Activated CD8-positive, alpha-beta memory T cell treated with anti-CD3 and anti-CD28 coated beads for 1 hour (primary cell): Measurements from ENCODE around the gene GMDS.
"Not testable (repeated sequence)": the region's sequence is repeated elsewhere in the genome, so short reads cannot be mapped to it uniquely, and the experiment has no call there.

Source experiments
- DNase-seq, 2 donors: peaks; one replicate each; pipeline ENCODE4 v3.0.0-alpha.2; 2020; ENCODE audit warnings: low read depth in 1 of 2; ENCODE audit errors: extremely low read depth in 1 of 2

Gene GMDS

DNA sequence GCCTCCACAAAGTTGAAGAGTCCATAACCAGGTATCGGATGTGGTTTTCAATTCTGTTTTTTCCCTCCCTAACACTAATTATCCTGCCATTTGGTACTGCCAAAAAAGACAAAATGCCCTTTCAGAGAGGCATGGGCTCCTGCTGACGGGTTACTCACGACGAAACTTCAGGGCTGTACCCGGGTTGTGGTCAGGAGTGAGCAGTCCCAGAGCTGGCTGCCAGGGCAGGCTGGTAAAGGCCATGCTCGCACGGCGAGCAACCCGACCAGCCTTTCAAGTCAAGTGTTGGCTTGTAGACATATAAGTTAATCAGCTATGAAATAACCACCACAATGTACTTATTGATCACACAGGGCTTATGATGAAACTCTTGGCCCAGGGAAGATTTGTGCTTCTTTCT is 483.2 kb downstream of the GMDS start:
- DNase-seq, result no peak

GRCh38 chr6:1761477-1761877 is 483.9 kb downstream of the GMDS start:
- DNase-seq, result no peak

DNA sequence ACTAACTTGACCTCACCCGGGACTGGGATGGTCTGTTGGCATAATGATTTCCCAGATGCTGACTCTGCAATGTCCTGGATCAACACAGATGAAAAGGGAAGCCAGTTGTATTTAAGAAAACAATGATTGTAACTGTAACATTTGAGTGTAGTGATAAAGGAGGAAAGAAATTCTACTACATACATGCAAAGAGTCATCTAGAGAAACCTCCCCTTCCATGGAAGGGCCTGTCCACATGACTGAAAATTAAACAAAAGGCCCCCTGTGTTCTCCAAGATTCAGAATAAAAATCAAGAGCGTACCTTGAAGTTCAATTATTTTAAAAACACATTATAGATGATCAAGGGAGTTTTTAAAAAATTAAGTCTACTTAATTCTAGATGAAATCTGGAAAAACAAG is 484.5 kb downstream of the GMDS start:
- DNase-seq, result no peak

DNA sequence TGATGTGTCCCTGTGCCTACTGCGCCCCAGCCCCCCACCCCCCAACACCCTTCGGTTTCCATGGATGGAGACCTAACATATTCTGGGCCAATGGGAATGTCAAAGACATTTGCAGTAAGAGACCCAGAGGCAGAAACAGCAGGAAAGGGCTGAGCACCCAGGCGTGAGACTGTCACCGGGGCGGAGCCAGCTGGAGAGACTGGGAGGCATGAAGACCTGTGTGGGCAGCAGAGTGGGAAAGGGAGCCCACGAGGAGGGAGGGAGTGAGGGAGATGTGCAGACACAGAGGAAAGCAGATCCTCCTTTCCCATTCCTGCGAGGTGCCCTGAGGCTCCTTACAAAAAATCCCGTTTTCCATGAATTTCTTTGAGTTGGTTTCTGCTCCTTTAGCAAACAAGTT is 485.5 kb downstream of the GMDS start:
- DNase-seq, result no peak

- DNase-seq, result no peak
Observed at GRCh38 chr6:1758076-1758679, 487.2 kb downstream of the GMDS start.

- no peak for DNase-seq
Observed at GRCh38 chr6:1757131-1757530, 488.3 kb downstream of the GMDS start.

DNA sequence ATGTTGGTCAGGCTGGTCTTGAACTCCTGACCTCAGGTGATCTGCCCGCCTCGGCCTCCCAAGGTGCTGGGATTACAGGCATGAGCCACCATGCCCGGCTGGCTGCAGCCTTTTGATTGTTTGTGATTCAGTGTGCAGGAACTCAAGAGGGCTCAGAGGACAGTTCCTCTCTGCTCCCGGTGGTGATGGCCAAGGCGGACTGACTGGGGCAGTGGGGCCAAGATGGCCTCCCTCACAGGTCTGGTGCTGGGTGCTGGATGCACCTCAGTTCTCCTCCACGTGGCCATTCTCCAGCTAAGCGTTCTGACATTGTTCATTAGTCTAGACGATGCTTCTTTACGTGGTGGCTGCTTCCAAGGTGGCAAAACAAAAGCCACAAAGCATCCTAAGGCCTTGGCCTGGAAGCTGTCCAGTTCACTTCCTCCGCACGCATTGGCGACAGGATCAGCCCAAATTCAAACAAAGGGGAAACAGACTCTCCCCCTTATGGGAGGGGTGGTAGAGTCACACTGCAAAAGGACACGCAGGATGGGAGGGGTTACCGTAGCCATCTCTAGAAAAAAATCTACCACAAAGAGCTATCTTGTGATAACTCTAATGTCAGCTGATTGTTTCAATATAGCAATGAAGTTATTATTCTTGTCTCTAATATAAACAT is 488.8 kb downstream of the GMDS start:
- no peak for DNase-seq

DNA sequence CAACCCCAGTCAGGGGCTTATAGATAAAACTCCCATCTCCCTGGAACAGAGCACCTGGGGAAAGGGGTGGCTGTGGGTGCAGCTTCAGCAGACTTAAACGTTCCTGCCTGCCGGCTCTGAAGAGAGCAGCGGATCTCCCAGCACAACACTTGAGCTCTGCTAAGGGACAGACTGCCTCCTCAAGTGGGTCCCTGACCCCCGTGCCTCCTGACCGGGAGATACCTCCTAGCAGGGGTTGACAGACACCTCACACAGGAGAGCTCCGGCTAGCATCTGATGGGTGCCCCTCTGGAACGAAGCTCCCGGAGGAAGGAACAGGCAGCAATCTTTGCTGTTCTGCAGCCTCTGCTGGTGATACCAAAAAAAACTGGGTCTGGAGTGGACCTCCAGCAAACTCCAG is 494.3 kb downstream of the GMDS start:
- DNase-seq, result not testable (repeated sequence)

DNA sequence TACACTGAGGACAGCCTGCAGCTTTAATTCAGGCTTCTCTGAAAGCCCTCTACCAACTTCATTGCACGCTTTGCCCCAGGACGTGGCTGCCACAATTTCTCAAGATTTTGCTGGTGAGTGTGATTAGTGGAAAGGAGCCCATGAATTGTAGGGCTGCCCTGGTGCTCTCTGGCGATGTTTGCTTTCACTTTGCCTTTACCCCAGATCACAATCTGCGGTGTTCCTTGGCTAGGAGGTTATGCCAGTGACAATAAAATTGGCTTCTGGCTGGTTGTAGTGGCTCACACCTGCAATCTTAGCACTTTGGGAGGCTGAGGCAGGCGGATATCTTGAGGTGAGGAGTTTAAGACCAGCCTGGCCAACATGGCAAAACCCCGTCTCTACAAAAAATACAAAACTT is 496.4 kb downstream of the GMDS start:
- no peak for DNase-seq

- DNase-seq, result no peak
Observed at GRCh38 chr6:1747531-1747930, 497.9 kb downstream of the GMDS start.

DNA sequence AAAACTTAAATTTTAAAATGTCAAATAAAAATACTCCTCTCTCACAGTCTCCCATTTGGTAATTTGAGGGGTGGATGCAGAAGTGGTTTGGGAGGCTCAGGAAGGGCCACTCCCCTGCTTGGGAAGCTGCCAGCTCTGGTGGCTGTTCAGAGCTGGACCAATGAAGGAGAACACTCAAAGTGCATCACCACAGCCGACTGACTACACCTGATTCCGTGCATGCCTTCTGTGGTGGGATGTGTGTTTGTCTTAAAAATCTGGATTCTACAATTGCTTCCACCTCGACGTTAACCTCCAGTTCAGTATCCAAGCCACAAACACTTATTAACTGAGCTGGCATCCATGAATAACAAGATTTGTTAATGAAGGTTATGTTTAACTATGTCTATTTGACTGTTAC is 498.4 kb downstream of the GMDS start:
- DNase-seq, result no peak

- DNase-seq, result no peak
Observed at GRCh38 chr6:1745814-1746213, 499.6 kb downstream of the GMDS start.

DNA sequence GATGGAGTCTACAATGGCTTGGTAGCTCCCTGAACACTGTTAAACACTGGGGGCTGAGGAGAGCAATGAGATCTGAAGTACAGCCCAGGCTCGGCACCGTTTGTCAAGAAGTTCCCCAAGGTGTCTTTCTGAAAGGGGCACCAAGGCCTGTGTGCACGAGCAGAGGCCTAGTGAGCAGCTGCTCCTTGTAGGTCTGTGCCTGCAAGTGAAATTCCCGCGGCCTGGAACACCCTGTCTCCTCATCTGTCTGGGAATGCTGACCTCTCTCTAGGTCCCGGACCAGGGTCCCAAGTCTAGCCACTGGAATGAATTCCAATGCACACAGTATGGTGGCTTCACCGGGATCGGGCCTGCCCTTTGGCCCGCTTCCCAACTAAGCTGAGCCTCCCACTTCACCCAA is 500.9 kb downstream of the GMDS start:
- no peak for DNase-seq

- DNase-seq, result no peak
Observed at GRCh38 chr6:1739680-1740079, 505.7 kb downstream of the GMDS start.

DNA sequence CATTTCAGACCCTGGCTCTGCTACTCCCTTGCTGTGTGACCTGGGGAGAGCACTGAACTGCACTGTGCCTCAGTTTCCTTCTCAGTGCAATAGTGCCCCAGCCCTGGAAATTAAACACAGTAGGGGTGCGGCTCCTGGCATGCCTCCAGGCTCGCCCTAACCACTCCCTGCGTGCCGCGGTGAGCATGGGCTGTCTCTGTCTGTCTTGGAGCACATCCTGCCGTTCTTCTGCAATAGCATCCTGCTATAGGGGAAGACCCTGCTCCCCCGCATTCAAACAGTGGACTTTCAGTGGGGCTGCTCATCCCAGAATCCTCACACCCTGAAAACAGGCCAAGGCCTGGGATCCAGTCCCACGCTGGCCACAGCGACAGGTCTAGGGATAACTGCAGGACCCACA is 506.2 kb downstream of the GMDS start:
- DNase-seq, result no peak

- no peak for DNase-seq
Observed at GRCh38 chr6:1738558-1739081, 506.8 kb downstream of the GMDS start.

DNA sequence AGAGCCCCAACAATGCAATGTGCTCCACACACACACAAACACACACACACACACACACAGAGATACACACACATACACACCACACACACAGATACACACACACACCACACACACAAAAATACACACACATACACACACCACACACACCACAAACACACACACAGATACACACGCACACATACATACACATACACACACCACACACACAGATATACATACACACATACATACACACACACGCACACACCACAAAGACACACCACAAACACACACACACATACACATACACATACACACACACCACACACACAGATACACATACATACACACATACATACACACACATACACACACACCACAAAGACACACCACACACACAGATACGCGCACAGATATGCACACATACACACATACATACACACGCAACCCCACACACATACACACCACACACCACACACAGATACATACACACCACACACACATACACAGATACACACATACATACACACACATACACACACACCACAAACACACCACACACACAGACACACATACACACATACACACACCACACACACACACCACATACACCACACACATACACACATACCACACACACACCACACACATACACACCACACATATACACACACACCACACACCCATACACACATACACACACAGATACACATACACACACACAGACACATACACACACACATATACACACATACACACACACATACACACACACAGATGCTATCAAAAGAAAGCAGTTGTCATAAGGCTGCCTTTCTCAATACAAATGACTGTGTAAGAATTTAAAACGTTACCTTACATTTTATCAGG is 507.7 kb downstream of the GMDS start:
- no peak for DNase-seq

GRCh38 chr6:1736346-1737105 is 508.9 kb downstream of the GMDS start:
- DNase-seq, result no peak

DNA sequence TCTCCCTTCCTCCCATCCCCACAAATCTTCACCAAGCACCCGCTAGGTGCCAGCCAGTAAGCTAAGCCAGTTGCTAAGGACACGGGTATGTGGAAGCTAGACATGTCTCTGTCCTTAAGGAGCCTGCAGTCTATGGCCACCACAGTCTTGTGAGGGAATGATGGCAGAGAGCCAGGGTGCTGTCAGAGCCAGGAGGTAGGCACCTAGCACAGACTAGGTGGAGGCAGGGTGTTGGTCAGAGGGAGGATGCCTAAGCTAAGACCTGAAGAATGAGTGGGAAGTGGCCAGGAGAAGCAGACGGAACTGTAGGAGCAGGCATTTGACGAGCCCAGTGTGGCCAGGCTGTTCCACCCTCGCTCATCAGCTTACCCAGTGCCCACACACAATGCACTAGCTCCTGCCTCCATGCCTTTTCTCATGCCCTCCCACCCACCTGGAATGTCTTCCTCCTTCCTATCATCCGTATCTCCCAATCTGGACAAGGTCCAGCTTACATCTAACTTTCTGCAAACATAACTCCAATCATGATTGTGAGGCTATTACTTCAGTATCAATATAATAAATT is 510.1 kb downstream of the GMDS start:
- DNase-seq, result no peak

GRCh38 chr6:1730882-1731281 is 514.5 kb downstream of the GMDS start:
- DNase-seq, result no peak

- no peak for DNase-seq
Observed at GRCh38 chr6:1729750-1730140, 515.7 kb downstream of the GMDS start.
